Epithelial cell of proximal tubule (primary cell): ENCODE results near the gene DAAM2. TPM values are rescaled to one million over a fixed set of nuclear protein-coding genes. Genes with fewer than 3 reads are reported as not detected.

Source experiments
- DNase-seq: peaks from one replicate; pipeline ENCODE4 v3.0.0-alpha.2; 2011; ENCODE audit warnings: low read depth
- H3K4me3 ChIP-seq: 2 replicates; pipeline ENCODE4 v1.5.1; 2011; ENCODE audit warnings: low read depth, mild to moderate bottlenecking, low read length
- CTCF ChIP-seq: conservative IDR thresholded peaks from 2 replicates; pipeline ENCODE4 v1.5.1; 2012; ENCODE audit warnings: low read depth, mild to moderate bottlenecking, low read length
- total RNA-seq: library from RNA; depleted of rRNA; stranded (reverse); fragments of >200 nt; gene quantifications from 2 replicates; pipeline ENCODE4 v1.2.3, GENCODE V29; 2015

The DAAM2 gene
- total RNA-seq, 1 donor from 2014 or later: 0.35 TPM

GRCh38 chr6:39861663-39862062 is 69.5 kb downstream of the DAAM2 start:
- no peak for TF ChIP-seq CTCF
- H3K4me3 ChIP-seq: no peak overlapping the region
- no peak for DNase-seq

DNA sequence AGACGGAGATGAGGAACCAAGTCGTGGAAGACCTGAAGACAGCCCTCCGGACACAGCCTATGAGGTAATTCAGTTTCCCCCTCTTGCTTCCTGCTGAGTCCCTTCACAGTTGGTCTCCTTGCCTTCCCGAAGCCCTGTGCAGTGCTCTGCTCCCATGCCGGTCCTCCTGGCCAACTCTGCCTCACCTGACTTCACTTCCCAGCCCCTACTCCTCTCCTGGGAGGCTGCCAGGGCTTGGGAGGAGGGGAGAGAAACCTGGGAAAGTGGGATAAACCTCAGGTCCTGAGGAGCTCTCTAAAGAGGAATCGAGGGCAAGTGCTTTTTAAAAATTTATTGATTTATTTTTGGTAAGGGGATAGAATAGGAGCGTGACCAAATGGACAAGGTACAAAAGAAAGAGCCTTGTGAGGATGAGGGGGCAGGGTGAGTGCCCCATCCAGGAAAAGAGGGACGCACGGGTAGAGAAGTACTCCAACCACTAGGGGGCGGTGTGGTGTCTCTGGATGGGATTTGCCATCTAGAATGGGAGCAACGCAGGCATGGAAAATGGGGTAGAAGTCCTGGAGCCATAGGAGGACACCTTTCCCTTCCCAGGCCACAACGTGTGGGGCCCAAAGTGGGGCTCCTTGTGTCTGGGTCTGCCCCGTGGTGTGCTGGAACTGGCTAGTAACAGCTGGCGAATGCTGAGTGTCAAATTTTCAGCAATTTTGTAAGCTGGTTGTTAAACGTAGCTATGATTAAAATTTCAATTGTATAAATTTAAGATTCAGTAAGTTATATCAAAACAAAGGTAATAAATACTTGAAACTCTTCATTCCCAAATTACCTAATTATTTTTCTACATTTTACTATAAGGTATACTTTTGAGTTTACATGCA is 73.1 kb downstream of the DAAM2 start:
- no peak overlapping the region for H3K4me3 ChIP-seq
- DNase-seq: no peak
- TF ChIP-seq CTCF: peak; percentile 96

GRCh38 chr6:39867592-39867991 is 75.4 kb downstream of the DAAM2 start:
- TF ChIP-seq CTCF: peak; percentile 51
- H3K4me3 ChIP-seq: no peak overlapping the region
- no peak for DNase-seq

- TF ChIP-seq CTCF: peak; percentile 49
- H3K4me3 ChIP-seq: no peak overlapping the region
- no peak for DNase-seq
Measured at GRCh38 chr6:39870950-39871349, 78.8 kb downstream of the DAAM2 start.

DNA sequence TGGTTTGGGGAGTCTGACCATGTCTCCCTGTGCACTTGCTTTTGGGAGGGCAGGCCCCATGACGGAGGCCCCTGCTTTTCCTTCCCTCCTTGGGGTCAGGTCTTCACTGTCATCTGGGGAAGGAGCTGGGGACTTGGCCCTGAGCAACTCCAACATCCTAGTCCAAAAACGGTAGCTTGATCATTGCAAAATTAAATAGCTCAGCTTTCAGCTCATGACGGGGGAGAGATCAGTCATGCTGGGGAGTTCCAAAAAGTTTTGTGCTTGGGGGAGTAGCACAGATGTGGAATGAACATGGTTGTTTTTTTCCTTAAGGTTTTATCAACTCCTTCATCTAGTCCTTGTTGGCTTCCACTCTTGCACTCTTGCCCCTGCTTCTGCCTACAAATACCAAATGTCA is 81.3 kb downstream of the DAAM2 start:
- TF ChIP-seq CTCF: no peak
- DNase-seq: no peak
- H3K4me3 ChIP-seq: no peak overlapping the region

DNA sequence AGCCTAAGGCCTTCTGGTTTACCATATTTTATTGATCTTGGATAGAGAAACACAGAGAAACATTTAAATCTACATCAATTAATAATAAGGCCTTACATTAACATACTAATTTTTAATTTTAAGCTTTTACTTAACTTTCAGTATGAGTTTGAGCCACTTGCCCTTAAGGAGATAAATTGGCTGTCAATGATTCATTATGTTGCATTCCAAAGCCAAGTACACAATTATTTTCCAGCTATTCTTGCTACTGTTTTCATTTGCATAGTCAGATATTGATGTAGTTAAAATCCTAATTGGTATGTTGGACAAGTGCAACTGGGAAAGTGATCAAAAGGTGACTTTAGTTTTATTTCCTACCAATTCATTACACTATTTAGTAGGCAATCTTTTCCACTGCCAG is 83.9 kb downstream of the DAAM2 start:
- DNase-seq: no peak
- H3K4me3 ChIP-seq: no peak overlapping the region
- TF ChIP-seq CTCF: no peak

DNA sequence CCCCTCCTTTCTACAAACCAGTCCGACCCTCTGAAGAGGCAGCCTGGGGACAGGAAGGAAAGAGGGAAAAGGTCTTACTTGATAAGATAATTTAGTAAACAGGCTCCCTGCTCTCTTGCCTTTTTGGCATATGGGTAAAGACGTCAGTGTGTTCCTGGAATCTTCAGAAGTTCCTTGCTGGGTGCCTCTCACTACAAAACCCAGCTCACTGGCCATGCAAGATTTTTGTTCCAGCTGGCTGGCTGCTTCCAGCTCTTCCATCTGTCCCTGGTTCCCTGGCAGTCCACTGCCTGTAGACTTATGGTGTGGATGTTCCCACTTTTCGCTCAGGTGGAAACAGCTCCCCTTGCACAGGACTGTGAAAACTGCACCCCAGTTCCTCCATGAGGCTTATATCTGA is 84.7 kb downstream of the DAAM2 start:
- H3K4me3 ChIP-seq: no peak overlapping the region
- no peak for DNase-seq
- no peak for TF ChIP-seq CTCF
